IMR-90 (cell line): ENCODE results near the gene GLE1. TPM values are rescaled to one million over a fixed set of nuclear protein-coding genes. Genes with fewer than 3 reads are reported as not detected.

Experiments used
- FOS ChIP-seq: fragments of 150-350 bp; IDR thresholded peaks from 2 replicates; pipeline ENCODE4 v1.6.1; 2016; ENCODE audit warnings: low read depth, low read length
- MAZ ChIP-seq: IDR thresholded peaks from 2 replicates; pipeline ENCODE4 v1.6.1; 2012; ENCODE audit warnings: low read depth, mild to moderate bottlenecking, low read length, improper control_type of control experiment, moderate library complexity, borderline replicate concordance
- POLR2A ChIP-seq: IDR thresholded peaks from 2 replicates; pipeline ENCODE4 v1.6.1; 2012; ENCODE audit warnings: mild to moderate bottlenecking, low read depth, low read length
- RAD21 ChIP-seq: IDR thresholded peaks from 2 replicates; pipeline ENCODE4 v1.6.1; 2012; ENCODE audit warnings: low read length, improper control_type of control experiment
- polyA plus RNA-seq, 3 experiments: library from polyadenylated mRNA; depleted of rRNA; stranded (reverse); fragments of >200 nt; gene quantifications; 2 replicates each; pipeline ENCODE4 v1.2.3, GENCODE V29; 2012; ENCODE audit warnings: low replicate concordance in 1 of 3
- total RNA-seq: library from RNA; depleted of rRNA; stranded (reverse); fragments of >200 nt; gene quantifications from 2 replicates; pipeline ENCODE4 v1.2.3, GENCODE V29; 2012

Gene GLE1
- total and polyA plus RNA-seq, 2 of the 4 experiments (the other 2 are of a cell fraction) = 14.3 to 39.4 TPM

GRCh38 chr9:128554155-128554862 is 49.8 kb downstream of the GLE1 start (continued):
- peak; percentile 98 for TF ChIP-seq MAZ
- 0 out of 2 replicates have a peak, but pooled peaks have one; percentile 35 for TF ChIP-seq FOS
- 0 out of 2 replicates have a peak, but pooled peaks have one; percentile 6 for TF ChIP-seq RAD21
- TF ChIP-seq POLR2A = peak; percentile 71
